Kidney (tissue), 14 donors: ENCODE results near the gene DDX31. TPM values are rescaled to one million over a fixed set of nuclear protein-coding genes. Genes with fewer than 3 reads are reported as not detected.

Source experiments
- DNase-seq, 5 donors: peaks; one replicate each; pipeline ENCODE4 v3.0.0-alpha.2; 2013 to 2020
- FAIRE-seq: peaks from 2 replicates; lab custom pipeline; 2012; peaks lifted over from hg19 to GRCh38; lab: Jason Lieb, UNC
- H3K27ac ChIP-seq, 2 donors: one replicate each; pipeline ENCODE4 v1.7.0; 2013; ENCODE audit warnings: low read depth in 2 of 2, low read length in 2 of 2, inconsistent platforms in 1 of 2
- H3K27me3 ChIP-seq: one replicate; pipeline ENCODE4 v1.7.1; 2013; ENCODE audit warnings: low read length, inconsistent platforms; ENCODE audit not compliant: control insufficient read depth, insufficient read depth
- H3K36me3 ChIP-seq, 3 donors: one replicate each; pipeline versions ENCODE4 v1.7.0 to v1.7.1; 2013; ENCODE audit warnings: low read length in 3 of 3, control low read depth in 1 of 3, inconsistent platforms in 1 of 3; ENCODE audit not compliant: insufficient read depth in 3 of 3, control insufficient read depth in 2 of 3
- H3K4me1 ChIP-seq, 3 donors: one replicate each; pipeline versions ENCODE4 v1.7.0 to v1.7.1; 2013; ENCODE audit warnings: low read length in 3 of 3, inconsistent platforms in 1 of 3, low read depth in 1 of 3; ENCODE audit not compliant: control insufficient read depth in 2 of 3, insufficient read depth in 2 of 3
- H3K4me3 ChIP-seq, 3 donors: one replicate each; pipeline versions ENCODE4 v1.7.0 to v1.8.1; 2013; ENCODE audit warnings: low read length in 3 of 3, control low read depth in 1 of 3, inconsistent platforms in 1 of 3
- H3K9ac ChIP-seq, 3 donors: one replicate each; pipeline versions ENCODE4 v1.7.0 to v1.7.1; 2013; ENCODE audit warnings: low read length in 3 of 3, control low read depth in 1 of 3, inconsistent platforms in 1 of 3
- H3K9me3 ChIP-seq, 3 donors: one replicate each; pipeline versions ENCODE4 v1.7.0 to v1.7.1; 2013; ENCODE audit warnings: low read length in 3 of 3, control low read depth in 1 of 3, inconsistent platforms in 1 of 3; ENCODE audit not compliant: control insufficient read depth in 2 of 3, insufficient read depth in 1 of 3
- intact Hi-C: fragments of 100-400 bp; cut with DNase I; formaldehyde crosslinking; loops from one replicate; pipeline ENCODE4 v1.11.1; 2022
- polyA plus RNA-seq: library from polyadenylated mRNA; stranded (reverse); fragments of 350-450 nt; fragmentation: Illumina TruSeq; extraction: RNeasy Lipid Tissue Mini Kit (QIAGEN cat#74804); gene quantifications from one replicate; pipeline ENCODE4 v1.2.3, GENCODE V29; 2014; ENCODE audit warnings: low read depth, low replicate concordance; ENCODE audit not compliant: insufficient read depth
- total RNA-seq: library from RNA; stranded (reverse); fragmentation: NEBNext Ultra II Directional; extraction: Animal tissue kit (Norgen Biotek cat#: 25700); gene quantifications from one replicate; pipeline ENCODE4 v1.2.1, GENCODE V29; 2021
- TF ChIP-seq, protein P1 (sequence below): IDR thresholded peaks from 3 replicates; pipeline ENCODE4 v1.5.1; 2012; ENCODE audit warnings: mild to moderate bottlenecking, moderate library complexity, borderline replicate concordance; ENCODE audit not compliant: insufficient read depth; ENCODE audit errors: extremely low read depth
- donor health status: control.
- donor health status: control.
- donor health status: control.
- donor health status: control.
- donor health status: control.
- donor health status: DM: yes; HTN: yes; CAD: no.
- donor health status: Normal renal cell carcinoma (clear cell type).

DDX31 gene
- total and polyA plus RNA-seq, 2 donors from 2014 or later = 6.4 to 27.6 TPM

DNA sequence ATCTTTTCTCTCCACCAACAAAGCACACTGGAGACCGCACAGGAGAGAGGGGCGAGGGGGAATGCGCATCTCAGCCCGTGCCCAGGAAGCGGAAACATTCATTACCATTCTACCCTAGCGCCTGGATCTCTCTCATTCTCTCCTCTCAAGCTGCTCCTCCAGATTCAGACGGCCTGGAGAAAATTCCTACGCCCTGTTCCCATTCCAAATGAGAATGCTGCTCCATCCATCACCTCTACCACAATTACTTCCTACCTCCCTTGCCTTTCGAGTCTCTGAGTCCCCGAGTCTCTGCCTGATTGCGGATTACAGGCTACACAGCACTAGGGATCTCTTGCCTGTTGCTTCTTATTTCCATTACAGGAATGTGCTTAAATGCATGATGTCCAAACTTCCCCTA, 6.7 kb downstream of the DDX31 start:
- FAIRE-seq = no peak
- Histone ChIP-seq H3K27ac (no peak overlapping the region), H3K4me3 (no peak overlapping the region), H3K9me3 (no peaks in the 10 kb centered on the region), H3K27me3 (no peaks in the 10 kb centered on the region), H3K36me3 (peaks cover 3 to 20% (median 13%) of the 10 kb centered on the region in 3 donors), H3K4me1 (no peaks in the 10 kb centered on the region), H3K9ac (no peak overlapping the region)
- TF ChIP-seq, protein P1, sequence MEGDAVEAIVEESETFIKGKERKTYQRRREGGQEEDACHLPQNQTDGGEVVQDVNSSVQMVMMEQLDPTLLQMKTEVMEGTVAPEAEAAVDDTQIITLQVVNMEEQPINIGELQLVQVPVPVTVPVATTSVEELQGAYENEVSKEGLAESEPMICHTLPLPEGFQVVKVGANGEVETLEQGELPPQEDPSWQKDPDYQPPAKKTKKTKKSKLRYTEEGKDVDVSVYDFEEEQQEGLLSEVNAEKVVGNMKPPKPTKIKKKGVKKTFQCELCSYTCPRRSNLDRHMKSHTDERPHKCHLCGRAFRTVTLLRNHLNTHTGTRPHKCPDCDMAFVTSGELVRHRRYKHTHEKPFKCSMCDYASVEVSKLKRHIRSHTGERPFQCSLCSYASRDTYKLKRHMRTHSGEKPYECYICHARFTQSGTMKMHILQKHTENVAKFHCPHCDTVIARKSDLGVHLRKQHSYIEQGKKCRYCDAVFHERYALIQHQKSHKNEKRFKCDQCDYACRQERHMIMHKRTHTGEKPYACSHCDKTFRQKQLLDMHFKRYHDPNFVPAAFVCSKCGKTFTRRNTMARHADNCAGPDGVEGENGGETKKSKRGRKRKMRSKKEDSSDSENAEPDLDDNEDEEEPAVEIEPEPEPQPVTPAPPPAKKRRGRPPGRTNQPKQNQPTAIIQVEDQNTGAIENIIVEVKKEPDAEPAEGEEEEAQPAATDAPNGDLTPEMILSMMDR = no peak
- DNase-seq = peak in 3 of 5 donors; percentile 19 to 29 (median 28)
- intact Hi-C loops = no loop called here

DNA sequence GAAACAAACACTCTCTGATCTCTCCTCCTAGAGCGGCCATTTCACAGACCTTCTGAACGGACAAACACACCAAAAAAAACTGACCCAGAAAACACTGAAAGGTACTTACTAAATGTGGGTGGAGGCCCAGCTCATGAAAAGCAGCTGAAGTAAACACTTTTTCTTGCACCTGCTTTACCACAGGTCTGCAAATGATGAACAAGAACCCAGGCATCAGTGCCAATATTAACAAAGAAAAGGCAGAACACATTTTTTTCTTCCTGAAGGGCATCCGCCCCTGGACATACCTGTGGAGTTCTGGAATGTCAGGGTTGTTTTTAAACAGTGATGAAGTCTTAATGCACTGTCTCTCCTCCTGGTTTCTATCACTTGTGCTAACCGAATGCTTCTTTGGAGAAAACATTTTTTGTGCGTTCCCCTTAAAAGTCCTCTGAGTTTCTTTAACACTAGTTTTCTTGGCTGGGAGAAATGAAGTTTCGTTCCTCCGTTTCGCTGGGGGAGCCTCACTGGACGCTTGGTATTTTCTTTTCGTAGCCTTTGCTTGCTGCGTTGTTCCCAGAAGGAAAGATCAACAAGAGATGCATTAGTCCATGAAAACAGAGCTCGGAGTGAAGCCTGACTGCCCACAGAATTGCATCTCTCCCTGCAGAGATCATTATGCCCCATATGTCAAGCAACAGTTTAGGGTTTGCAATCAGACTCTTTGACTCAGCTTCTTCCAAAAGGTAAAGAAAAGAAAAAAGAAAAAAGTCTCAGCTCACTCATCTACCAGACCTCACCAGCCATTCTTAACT, 7.4 kb downstream of the DDX31 start:
- DNase-seq (peak in 3 of 5 donors; percentile 19 to 67 (median 56)), FAIRE-seq (no peak)
- no peaks in the 10 kb centered on the region for H3K27me3 ChIP-seq
- intact Hi-C loops = no loop called here
- no peak overlapping the region for H3K27ac ChIP-seq
- H3K4me3 ChIP-seq = no peak overlapping the region
- H3K9me3 ChIP-seq = no peaks in the 10 kb centered on the region
- peaks cover 3 to 20% (median 17%) of the 10 kb centered on the region in 3 donors for H3K36me3 ChIP-seq
- TF ChIP-seq, protein P1 = no peak
- H3K9ac ChIP-seq = no peak overlapping the region
- no peaks in the 10 kb centered on the region for H3K4me1 ChIP-seq

DNA sequence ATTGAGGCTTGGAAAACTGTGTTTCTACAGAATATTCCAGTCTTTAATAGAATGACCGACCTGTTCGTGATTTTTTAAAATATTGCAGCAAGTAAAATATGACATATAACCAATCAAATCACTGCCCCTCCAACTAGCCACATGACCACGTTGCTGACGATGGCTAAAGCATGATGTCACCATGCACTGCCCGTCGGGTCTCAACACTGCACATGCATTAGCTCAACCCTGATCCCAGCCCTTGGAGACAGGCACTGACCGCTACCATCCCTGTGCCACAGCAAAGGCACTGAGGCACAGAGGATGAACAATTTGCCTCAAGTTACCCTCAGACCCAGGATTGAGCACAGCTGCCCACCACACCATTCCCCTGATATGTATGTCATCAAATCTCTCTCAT, 13.5 kb downstream of the DDX31 start:
- Histone ChIP-seq H3K4me1 (no peaks in the 10 kb centered on the region), H3K27me3 (no peaks in the 10 kb centered on the region), H3K4me3 (no peak overlapping the region), H3K36me3 (peaks cover 3 to 35% (median 22%) of the 10 kb centered on the region in 3 donors), H3K9ac (no peak overlapping the region), H3K9me3 (no peaks in the 10 kb centered on the region), H3K27ac (no peak overlapping the region)
- FAIRE-seq = no peak
- TF ChIP-seq, protein P1 = no peak
- intact Hi-C loops = no loop called here
- DNase-seq = no peak
